Esophagus muscularis mucosa (tissue), 4 donors: ENCODE data around the gene HSD3B1.

Experiments used
- EP300 ChIP-seq: sonication (generic); formaldehyde crosslinking; IDR thresholded peaks from one replicate; pipeline ENCODE4 v1.6.1; 2017; ENCODE audit warnings: antibody characterized with exemption
- POLR2A ChIP-seq: fragments of 450-650 bp; IDR thresholded peaks from one replicate; pipeline ENCODE4 v1.6.1; 2017; ENCODE audit warnings: antibody characterized with exemption, moderate library complexity, mild to moderate bottlenecking, low read depth
- POLR2AphosphoS5 ChIP-seq, 2 donors: sonication (generic); formaldehyde crosslinking; IDR thresholded peaks; one replicate each; pipeline ENCODE4 v1.6.1; 2017; ENCODE audit warnings: antibody characterized with exemption in 2 of 2
- TF ChIP-seq, protein P1 (sequence below), 3 experiments: fragments of 200-600 bp in 2 of 3; fragments of 450-650 bp in 1 of 3; sonication (generic) in 2 of 3; IDR thresholded peaks; one replicate each; pipeline ENCODE4 v1.5.1; 2017 to 2019; ENCODE audit warnings: antibody characterized with exemption in 3 of 3, mild to moderate bottlenecking in 2 of 3, moderate library complexity in 1 of 3

DNA sequence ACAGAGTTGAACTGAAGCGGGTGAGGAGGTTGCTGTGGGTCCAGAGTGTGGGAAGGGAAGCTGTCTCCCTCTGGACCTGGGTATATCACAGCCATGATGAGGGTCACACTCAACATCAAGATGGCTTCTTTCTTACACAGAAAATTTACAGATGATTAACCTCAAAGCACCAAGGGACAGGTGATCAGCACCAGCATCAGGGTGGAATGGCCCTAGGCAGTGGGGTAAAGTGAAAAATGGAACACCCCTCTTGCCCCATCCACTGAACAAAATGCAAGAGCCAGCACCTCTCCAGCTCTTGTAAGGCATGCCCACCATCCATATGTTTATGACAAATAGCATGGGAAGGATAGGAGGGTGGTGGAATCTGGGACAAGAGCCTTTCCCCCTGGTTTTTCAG is 40.3 kb downstream of the HSD3B1 start:
- TF ChIP-seq, protein P1, sequence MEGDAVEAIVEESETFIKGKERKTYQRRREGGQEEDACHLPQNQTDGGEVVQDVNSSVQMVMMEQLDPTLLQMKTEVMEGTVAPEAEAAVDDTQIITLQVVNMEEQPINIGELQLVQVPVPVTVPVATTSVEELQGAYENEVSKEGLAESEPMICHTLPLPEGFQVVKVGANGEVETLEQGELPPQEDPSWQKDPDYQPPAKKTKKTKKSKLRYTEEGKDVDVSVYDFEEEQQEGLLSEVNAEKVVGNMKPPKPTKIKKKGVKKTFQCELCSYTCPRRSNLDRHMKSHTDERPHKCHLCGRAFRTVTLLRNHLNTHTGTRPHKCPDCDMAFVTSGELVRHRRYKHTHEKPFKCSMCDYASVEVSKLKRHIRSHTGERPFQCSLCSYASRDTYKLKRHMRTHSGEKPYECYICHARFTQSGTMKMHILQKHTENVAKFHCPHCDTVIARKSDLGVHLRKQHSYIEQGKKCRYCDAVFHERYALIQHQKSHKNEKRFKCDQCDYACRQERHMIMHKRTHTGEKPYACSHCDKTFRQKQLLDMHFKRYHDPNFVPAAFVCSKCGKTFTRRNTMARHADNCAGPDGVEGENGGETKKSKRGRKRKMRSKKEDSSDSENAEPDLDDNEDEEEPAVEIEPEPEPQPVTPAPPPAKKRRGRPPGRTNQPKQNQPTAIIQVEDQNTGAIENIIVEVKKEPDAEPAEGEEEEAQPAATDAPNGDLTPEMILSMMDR (IDR thresholded peaks at IDR 0.05): no peak
- TF ChIP-seq EP300 (no peak), POLR2A (no peak), POLR2AphosphoS5 (IDR thresholded peaks at IDR 0.05) (no peak)
